ENCODE data around the gene ANKDD1B. TPM values are rescaled to one million over a fixed set of nuclear protein-coding genes. Genes with fewer than 3 reads are reported as not detected.
A peak's percentile ranks its signal among the peaks of the same experiment; 100 is the strongest.
"Not testable (repeated sequence)": the region's sequence is repeated elsewhere in the genome, so short reads cannot be mapped to it uniquely, and the experiment has no call there.

The ANKDD1B gene
- under 1 TPM in 1 of 2 experiments, not detected in 1; 0.21 TPM for total RNA-seq

- peak; percentile 9 for DNase-seq
- POLR2A ChIA-PET: interaction anchor here (0.6 kb wide), 1 partner anchor 930 kb away, joined by 3 read pairs; no protein-coding TSS in a partner anchor
- Mint-ChIP-seq H3K4me1 (peaks cover 6% of the 10 kb centered on the region), H3K27ac (no peak within 1 kb of the TSS), H3K36me3 (ENCODE audit: low read depth) (peaks cover 3% of the 10 kb centered on the region), H3K9me3 (ENCODE audit: low read depth) (no peaks in the 10 kb centered on the region), H3K27me3 (peaks cover 11% of the 10 kb centered on the region), H3K4me3 (no peak within 1 kb of the TSS)
- CTCF ChIA-PET: no interaction called here
- intact Hi-C loops (cut with DNase I, micrococcal nuclease): no loop called here
- no peak for ATAC-seq
Measured at GRCh38 chr5:75611311-75612225, at the start of gene ANKDD1B. ANKDD1B (plus strand) TSS chr5:75611453; CDS start chr5:75611635, 182 bp downstream.

DNA sequence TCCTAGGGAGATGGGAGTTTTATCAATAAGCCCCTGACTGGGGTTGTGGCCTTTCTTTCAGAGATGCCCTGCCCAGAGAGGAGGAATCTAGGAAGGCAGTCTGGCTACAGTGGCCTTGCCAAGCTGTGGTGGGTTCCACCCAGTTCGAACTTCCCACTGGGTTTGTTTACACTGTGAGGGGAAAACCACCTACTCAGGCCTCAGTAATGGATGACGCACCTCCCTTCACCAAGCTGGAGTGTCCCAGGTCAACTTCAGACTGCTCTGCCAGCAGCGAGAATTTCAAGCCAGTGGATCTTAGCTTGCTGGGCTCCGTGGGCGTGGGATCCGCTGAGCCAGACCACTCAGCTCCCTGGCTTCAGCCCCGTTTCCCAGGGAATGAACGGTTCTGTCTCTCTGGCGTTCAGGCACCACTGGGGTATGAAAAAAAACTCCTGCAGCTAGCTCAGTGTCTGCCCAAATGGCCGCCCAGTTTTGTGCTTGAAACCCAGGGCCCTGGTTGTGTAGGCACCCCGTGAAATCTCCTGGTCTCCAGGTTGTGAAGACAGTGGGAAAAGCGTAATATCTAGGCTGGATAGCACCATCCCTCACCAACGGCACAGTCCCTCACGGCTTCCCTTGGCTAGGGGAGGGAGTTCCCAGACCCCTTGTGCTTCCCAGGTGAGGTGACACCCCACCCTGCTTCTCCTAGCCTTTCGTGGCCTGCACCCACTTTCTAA is 45.1 kb upstream of the ANKDD1B start:
- peak; percentile 26 for DNase-seq
- H3K27ac Mint-ChIP-seq: peak overlapping the region; percentile 96

GRCh38 chr5:75566710-75567309 is 44.4 kb upstream of the ANKDD1B start:
- intact Hi-C loops (cut with DNase I, micrococcal nuclease): loop anchor here (1.0 to 10.0 kb wide), 12 partner anchors 8 to 990 kb away; partner anchors contain the start of genes CERT1 (in 2 of the 2), HMGCR (in 2 of the 2), POLK (in 2 of the 2) and ANKRD31 (in 1 of the 2)
- ChIA-PET CTCF (interaction anchor here (0.7 to 1.8 kb wide), 2 partner anchors 45 to 114 kb away, joined by 4 to 9 read pairs; no protein-coding TSS in a partner anchor), POLR2A (interaction anchor here (0.6 to 2.3 kb wide), 4 partner anchors 9 to 102 kb away, joined by 4 to 12 read pairs (median 7); partner anchors contain the start of genes CERT1 and POLK)
- Mint-ChIP-seq H3K4me1 (peaks cover 63% of the 10 kb centered on the region), H3K27ac (peak overlapping the region; percentile 96), H3K9me3 (ENCODE audit: low read depth) (peaks cover 22% of the 10 kb centered on the region), H3K36me3 (ENCODE audit: low read depth) (peaks cover 60% of the 10 kb centered on the region), H3K27me3 (no peaks in the 10 kb centered on the region), H3K4me3 (peak overlapping the region; percentile 56)
- DNase-seq (peak; percentile 78), ATAC-seq (peak; percentile 85)

More for the DNA sequence above, 45.1 kb upstream of the ANKDD1B start:
- ATAC-seq, H3K27me3 Mint-ChIP-seq: not testable (repeated sequence)
- intact Hi-C loops (cut with DNase I, micrococcal nuclease): loop anchor here (2.0 to 10.0 kb wide), 7 partner anchors 103 to 989 kb away; partner anchors contain the start of genes HMGCR (in 2 of the 2), ANKRD31 (in 1 of the 2) and GCNT4 (in 1 of the 2)
- ChIA-PET POLR2A (interaction anchor here (0.9 to 2.3 kb wide), 3 partner anchors 9 to 103 kb away, joined by 4 to 12 read pairs (median 7); partner anchors contain the start of genes CERT1 and POLK), CTCF (interaction anchor here (0.7 kb wide), 1 partner anchor 44 kb away, joined by 4 read pairs; no protein-coding TSS in a partner anchor)
- Mint-ChIP-seq H3K36me3 (ENCODE audit: low read depth) (peaks cover 62% of the 10 kb centered on the region), H3K4me3 (peak overlapping the region; percentile 56), H3K4me1 (peaks cover 62% of the 10 kb centered on the region), H3K9me3 (ENCODE audit: low read depth) (peaks cover 25% of the 10 kb centered on the region)

DNA sequence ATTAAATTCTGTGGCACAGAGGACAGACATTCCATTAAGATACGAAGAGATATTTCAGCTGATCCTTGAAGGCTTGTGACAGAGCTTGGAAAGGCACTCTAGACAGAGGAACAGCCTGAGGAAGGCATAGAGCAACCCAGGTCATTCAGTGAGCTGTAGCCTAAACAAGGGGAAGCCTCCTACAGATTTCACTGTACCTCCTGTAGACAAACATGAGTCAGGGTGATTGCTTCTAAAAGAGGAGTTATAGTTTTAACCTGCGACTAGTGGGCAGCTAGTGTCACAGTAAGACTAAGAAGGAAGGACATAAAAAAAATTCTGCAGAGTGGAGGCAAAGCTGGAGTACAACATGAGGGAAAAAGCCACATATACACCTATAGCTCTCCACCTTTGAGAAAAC is 43.5 kb upstream of the ANKDD1B start:
- Mint-ChIP-seq H3K4me3 (peak overlapping the region; percentile 45), H3K9me3 (ENCODE audit: low read depth) (peaks cover 16% of the 10 kb centered on the region), H3K27me3 (no peaks in the 10 kb centered on the region), H3K27ac (peak overlapping the region; percentile 96), H3K4me1 (peaks cover 60% of the 10 kb centered on the region), H3K36me3 (ENCODE audit: low read depth) (peaks cover 58% of the 10 kb centered on the region)
- CTCF ChIA-PET: interaction anchor here (0.6 to 1.8 kb wide), 8 partner anchors 19 to 231 kb away, joined by 3 to 9 read pairs (median 4); partner anchors contain the start of gene HMGCR
- intact Hi-C loops (cut with DNase I, micrococcal nuclease): loop anchor here (1.0 to 10.0 kb wide), 12 partner anchors 8 to 990 kb away; partner anchors contain the start of genes CERT1 (in 2 of the 2), HMGCR (in 2 of the 2), POLK (in 2 of the 2) and ANKRD31 (in 1 of the 2)
- ATAC-seq: peak; percentile 79
- peak; percentile 36 for DNase-seq
- POLR2A ChIA-PET: interaction anchor here (0.5 to 2.3 kb wide), 5 partner anchors 56 to 816 kb away, joined by 3 to 12 read pairs (median 3); partner anchors contain the start of genes CERT1 and POLK

DNA sequence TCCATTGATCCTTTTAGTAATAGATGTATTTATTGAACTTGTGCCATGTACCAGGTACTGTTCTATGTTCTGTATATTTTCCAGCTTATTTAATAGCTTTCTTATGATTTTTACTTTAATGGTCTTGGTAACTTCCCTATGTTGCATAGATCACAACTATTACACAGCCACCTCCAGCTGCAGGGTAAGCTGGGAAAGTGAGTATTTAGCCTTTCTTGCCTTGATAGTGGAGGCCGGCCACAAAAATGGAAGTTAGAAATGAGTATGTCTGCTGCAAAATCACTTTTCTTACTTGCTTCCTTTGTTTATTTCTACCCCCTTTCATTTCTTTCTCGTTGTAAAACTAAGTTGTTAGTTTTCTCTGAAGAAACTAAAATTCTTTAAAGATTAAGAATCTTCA is 43.1 kb upstream of the ANKDD1B start:
- ATAC-seq: no peak
- ChIA-PET POLR2A (interaction anchor here (0.5 to 2.3 kb wide), 4 partner anchors 56 to 508 kb away, joined by 3 to 12 read pairs (median 3); partner anchors contain the start of genes CERT1 and POLK), CTCF (interaction anchor here (0.5 to 1.8 kb wide), 10 partner anchors 12 to 397 kb away, joined by 3 to 9 read pairs (median 4); partner anchors contain the start of gene HMGCR)
- H3K4me1 Mint-ChIP-seq: peaks cover 58% of the 10 kb centered on the region
- peaks cover 58% of the 10 kb centered on the region for H3K36me3 Mint-ChIP-seq (ENCODE audit: low read depth)
- H3K27me3 Mint-ChIP-seq: no peaks in the 10 kb centered on the region
- intact Hi-C loops (cut with DNase I, micrococcal nuclease): loop anchor here (5.0 to 10.0 kb wide), 4 partner anchors 231 to 991 kb away; partner anchors contain the start of genes GCNT4 (in 1 of the 2) and HMGCR (in 1 of the 2)
- peaks cover 11% of the 10 kb centered on the region for H3K9me3 Mint-ChIP-seq (ENCODE audit: low read depth)
- H3K27ac Mint-ChIP-seq: peak overlapping the region; percentile 96
- DNase-seq: peak; percentile 42
- H3K4me3 Mint-ChIP-seq: no peak overlapping the region

DNA sequence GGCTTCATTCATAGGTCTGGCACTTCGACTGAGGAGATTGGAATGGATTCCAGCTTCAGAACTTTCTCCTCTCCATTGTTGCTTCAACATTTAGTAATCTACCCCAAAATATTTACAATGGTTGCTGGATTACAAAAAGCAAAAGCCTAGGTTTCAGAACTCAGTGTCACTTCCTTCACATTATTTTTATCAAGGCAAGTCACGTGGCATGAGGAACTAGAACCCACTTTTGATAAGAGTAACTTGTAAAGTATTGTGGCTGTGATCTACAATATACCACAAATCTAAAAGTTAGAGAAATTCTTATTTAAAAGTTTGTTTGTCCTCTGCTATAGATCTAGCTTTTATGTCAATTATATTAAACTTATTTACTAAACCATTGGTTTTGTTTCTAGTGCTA is 39.7 kb upstream of the ANKDD1B start:
- intact Hi-C loops (cut with DNase I, micrococcal nuclease): no loop called here
- no peaks in the 10 kb centered on the region for H3K27me3 Mint-ChIP-seq
- ChIA-PET POLR2A (no interaction called here), CTCF (no interaction called here)
- peaks cover 1% of the 10 kb centered on the region for H3K9me3 Mint-ChIP-seq (ENCODE audit: low read depth)
- H3K36me3 Mint-ChIP-seq (ENCODE audit: low read depth): peaks cover 36% of the 10 kb centered on the region
- H3K27ac Mint-ChIP-seq: no peak overlapping the region
- ATAC-seq: no peak
- H3K4me3 Mint-ChIP-seq: no peak overlapping the region
- peaks cover 46% of the 10 kb centered on the region for H3K4me1 Mint-ChIP-seq
- no peak for DNase-seq

DNA sequence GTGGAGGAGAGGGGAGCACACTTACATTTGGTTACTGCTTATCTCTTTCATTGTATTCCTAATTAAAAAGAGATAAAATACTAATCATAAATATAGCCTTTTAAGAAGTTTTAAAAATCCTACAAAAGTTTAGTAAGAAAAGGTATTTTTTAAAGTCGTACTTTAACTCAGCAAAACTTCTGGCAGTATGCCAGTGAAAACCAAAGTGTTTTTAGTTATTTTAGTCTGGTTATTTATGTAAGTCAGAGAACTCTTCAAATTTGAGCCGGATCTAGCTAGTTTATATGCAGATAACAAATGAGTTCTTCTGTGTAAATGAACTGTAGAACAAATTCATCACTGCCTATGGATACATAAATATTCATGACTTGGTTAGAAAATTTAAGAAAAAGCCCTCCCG is 36.5 kb upstream of the ANKDD1B start:
- Mint-ChIP-seq H3K36me3 (ENCODE audit: low read depth) (peaks cover 43% of the 10 kb centered on the region), H3K4me3 (no peak overlapping the region), H3K9me3 (ENCODE audit: low read depth) (peaks cover 1% of the 10 kb centered on the region), H3K27me3 (no peaks in the 10 kb centered on the region), H3K4me1 (peaks cover 20% of the 10 kb centered on the region), H3K27ac (peak overlapping the region; percentile 82)
- intact Hi-C loops (cut with DNase I, micrococcal nuclease): loop anchor here in 1 of 2 experiments (1.0 to 2.0 kb wide), 3 partner anchors 7 to 94 kb away; partner anchors contain the start of genes CERT1 and POLK
- ATAC-seq (no peak), DNase-seq (no peak)
- ChIA-PET CTCF (interaction anchor here (0.9 to 1.0 kb wide), 2 partner anchors 107 to 115 kb away, joined by 3 read pairs; no protein-coding TSS in a partner anchor), POLR2A (interaction anchor here (1.0 kb wide), 1 partner anchor 23 kb away, joined by 4 read pairs; no protein-coding TSS in a partner anchor)

DNA sequence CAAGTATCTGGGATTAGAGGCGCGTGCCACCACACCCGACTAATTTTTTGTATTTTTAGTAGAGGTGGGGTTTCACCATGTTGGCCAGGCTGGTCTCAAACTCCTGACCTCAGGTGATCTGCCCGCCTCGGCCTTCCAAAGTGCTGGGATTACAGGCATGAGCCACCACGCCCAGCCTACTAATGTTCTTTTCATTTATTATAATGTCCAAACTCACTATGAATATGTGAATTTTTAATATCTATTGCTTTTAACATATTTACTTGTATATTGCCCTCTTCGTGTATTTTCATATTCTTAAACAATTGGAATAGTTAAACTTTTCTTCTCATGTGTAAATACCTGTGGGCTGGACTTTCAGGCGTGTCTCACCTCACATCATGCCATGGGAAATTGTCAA is 33.0 kb upstream of the ANKDD1B start:
- ATAC-seq; H3K27me3 Mint-ChIP-seq; intact Hi-C loops (cut with DNase I, micrococcal nuclease): not testable (repeated sequence)

DNA sequence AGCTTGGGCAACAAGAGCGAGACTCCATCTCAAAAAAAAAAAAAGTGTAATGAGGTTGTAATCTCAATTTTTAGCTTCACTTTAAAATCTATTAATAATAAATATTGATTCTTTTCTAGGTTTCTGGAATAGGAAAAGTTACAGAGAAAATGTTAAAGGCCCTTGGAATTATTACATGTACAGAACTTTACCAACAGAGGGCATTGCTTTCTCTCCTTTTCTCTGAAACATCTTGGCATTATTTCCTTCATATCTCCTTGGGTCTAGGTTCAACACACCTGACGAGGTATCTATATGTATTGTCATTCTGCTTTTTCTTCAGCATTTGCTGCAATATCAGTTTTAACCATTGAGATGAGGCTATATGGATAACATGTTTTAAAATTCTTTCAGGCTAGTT is 26.6 kb upstream of the ANKDD1B start:
- H3K9me3 Mint-ChIP-seq (ENCODE audit: low read depth): no peaks in the 10 kb centered on the region
- no peaks in the 10 kb centered on the region for H3K27me3 Mint-ChIP-seq
- H3K27ac Mint-ChIP-seq: no peak overlapping the region
- ATAC-seq (no peak), DNase-seq (no peak)
- no peak overlapping the region for H3K4me3 Mint-ChIP-seq
- peaks cover 31% of the 10 kb centered on the region for H3K36me3 Mint-ChIP-seq (ENCODE audit: low read depth)
- ChIA-PET CTCF (no interaction called here), POLR2A (no interaction called here)
- intact Hi-C loops (cut with DNase I, micrococcal nuclease): no loop called here
- H3K4me1 Mint-ChIP-seq: no peaks in the 10 kb centered on the region

More for the DNA sequence above, 33.0 kb upstream of the ANKDD1B start:
- H3K4me3 Mint-ChIP-seq; H3K9me3 Mint-ChIP-seq (ENCODE audit: low read depth); DNase-seq; H3K27ac Mint-ChIP-seq; CTCF ChIA-PET; POLR2A ChIA-PET: not testable (repeated sequence)
- H3K36me3 Mint-ChIP-seq (ENCODE audit: low read depth): peaks cover 30% of the 10 kb centered on the region
- H3K4me1 Mint-ChIP-seq: peaks cover 13% of the 10 kb centered on the region

- Mint-ChIP-seq H3K4me3 (no peak overlapping the region), H3K27me3 (no peaks in the 10 kb centered on the region), H3K4me1 (no peaks in the 10 kb centered on the region), H3K36me3 (ENCODE audit: low read depth) (peaks cover 39% of the 10 kb centered on the region), H3K27ac (no peak overlapping the region), H3K9me3 (ENCODE audit: low read depth) (no peaks in the 10 kb centered on the region)
- ChIA-PET CTCF (no interaction called here), POLR2A (no interaction called here)
- intact Hi-C loops (cut with DNase I, micrococcal nuclease): no loop called here
- DNase-seq (no peak), ATAC-seq (no peak)
Measured at GRCh38 chr5:75588666-75589065, 22.6 kb upstream of the ANKDD1B start.
